Upper lobe of right lung (tissue), 1 donor: ENCODE measurements around the gene NPC2. TPM values are rescaled to one million over a fixed set of nuclear protein-coding genes. Genes with fewer than 3 reads are reported as not detected.
A peak's percentile ranks its signal among the peaks of the same experiment; 100 is the strongest.

Experiments used
- ATAC-seq: fragments of 200-7000 bp; cut with Tn5 transposase; one replicate; pipeline ENCODE4 v1.9.1; 2020; ENCODE audit warnings: mild to moderate bottlenecking, moderate library complexity
- DNase-seq: peaks from one replicate; pipeline ENCODE4 v3.0.0-alpha.2; 2020
- H3K27ac ChIP-seq: fragments of 200-600 bp; one replicate; pipeline ENCODE4 v1.8.0; 2022
- H3K27me3 ChIP-seq: fragments of 200-600 bp; one replicate; pipeline ENCODE4 v1.8.0; 2022; ENCODE audit warnings: mild to moderate bottlenecking
- H3K36me3 ChIP-seq: fragments of 200-600 bp; one replicate; pipeline ENCODE4 v1.8.0; 2022
- H3K4me1 ChIP-seq: fragments of 200-600 bp; one replicate; pipeline ENCODE4 v1.8.0; 2022
- H3K4me3 ChIP-seq: fragments of 200-600 bp; one replicate; pipeline ENCODE4 v1.8.0; 2022; ENCODE audit warnings: mild to moderate bottlenecking
- H3K9me3 ChIP-seq: fragments of 200-600 bp; one replicate; pipeline ENCODE4 v1.8.0; 2022
- intact Hi-C: fragments of 100-400 bp; cut with DNase I; formaldehyde crosslinking; loops from one replicate; pipeline ENCODE4 v1.11.0; 2022
- total RNA-seq: library from RNA; stranded (reverse); fragmentation: NEBNext Ultra II Directional; extraction: Animal tissue kit (Norgen Biotek cat#: 25700); gene quantifications from one replicate; pipeline ENCODE4 v1.2.1, GENCODE V29; 2021
- TF ChIP-seq, protein P1 (sequence below): fragments of 200-600 bp; IDR thresholded peaks from one replicate; pipeline ENCODE4 v1.8.0; 2022; ENCODE audit warnings: antibody characterized with exemption
- donor health status: DM: no; HTN: yes; CAD: no; lungs with severe emphysema.

NPC2 gene
- total RNA-seq, 1 donor from 2014 or later = 849 TPM

DNA sequence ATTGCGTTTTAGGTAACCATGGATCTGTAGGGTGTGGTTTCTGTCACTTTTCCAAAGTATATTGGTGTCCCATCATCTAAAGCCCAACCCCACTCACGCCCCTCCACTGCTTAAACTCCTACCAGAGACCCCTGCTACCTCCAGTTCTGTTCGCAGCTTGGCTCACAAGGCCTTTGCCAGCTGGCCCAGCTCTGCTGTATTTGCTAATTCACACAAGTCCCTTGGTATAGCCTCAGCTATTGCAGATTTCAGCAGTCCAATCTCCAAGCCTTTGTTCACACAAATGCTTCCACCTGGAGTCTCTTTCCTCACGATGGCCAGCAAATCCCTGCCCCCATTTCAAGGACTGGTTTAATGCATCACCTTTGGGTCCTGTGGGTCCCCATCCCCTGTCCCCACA lies 24.6 kb upstream of the NPC2 start:
- intact Hi-C loops = no loop called here
- no peaks in the 10 kb centered on the region for H3K36me3 ChIP-seq
- no peaks in the 10 kb centered on the region for H3K9me3 ChIP-seq
- H3K4me1 ChIP-seq = peaks cover 15% of the 10 kb centered on the region
- no peaks in the 10 kb centered on the region for H3K27me3 ChIP-seq
- H3K27ac ChIP-seq = no peak overlapping the region
- DNase-seq (peak; percentile 27), ATAC-seq (no peak)
- H3K4me3 ChIP-seq = no peak overlapping the region
- TF ChIP-seq, protein P1, sequence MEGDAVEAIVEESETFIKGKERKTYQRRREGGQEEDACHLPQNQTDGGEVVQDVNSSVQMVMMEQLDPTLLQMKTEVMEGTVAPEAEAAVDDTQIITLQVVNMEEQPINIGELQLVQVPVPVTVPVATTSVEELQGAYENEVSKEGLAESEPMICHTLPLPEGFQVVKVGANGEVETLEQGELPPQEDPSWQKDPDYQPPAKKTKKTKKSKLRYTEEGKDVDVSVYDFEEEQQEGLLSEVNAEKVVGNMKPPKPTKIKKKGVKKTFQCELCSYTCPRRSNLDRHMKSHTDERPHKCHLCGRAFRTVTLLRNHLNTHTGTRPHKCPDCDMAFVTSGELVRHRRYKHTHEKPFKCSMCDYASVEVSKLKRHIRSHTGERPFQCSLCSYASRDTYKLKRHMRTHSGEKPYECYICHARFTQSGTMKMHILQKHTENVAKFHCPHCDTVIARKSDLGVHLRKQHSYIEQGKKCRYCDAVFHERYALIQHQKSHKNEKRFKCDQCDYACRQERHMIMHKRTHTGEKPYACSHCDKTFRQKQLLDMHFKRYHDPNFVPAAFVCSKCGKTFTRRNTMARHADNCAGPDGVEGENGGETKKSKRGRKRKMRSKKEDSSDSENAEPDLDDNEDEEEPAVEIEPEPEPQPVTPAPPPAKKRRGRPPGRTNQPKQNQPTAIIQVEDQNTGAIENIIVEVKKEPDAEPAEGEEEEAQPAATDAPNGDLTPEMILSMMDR = no peak

DNA sequence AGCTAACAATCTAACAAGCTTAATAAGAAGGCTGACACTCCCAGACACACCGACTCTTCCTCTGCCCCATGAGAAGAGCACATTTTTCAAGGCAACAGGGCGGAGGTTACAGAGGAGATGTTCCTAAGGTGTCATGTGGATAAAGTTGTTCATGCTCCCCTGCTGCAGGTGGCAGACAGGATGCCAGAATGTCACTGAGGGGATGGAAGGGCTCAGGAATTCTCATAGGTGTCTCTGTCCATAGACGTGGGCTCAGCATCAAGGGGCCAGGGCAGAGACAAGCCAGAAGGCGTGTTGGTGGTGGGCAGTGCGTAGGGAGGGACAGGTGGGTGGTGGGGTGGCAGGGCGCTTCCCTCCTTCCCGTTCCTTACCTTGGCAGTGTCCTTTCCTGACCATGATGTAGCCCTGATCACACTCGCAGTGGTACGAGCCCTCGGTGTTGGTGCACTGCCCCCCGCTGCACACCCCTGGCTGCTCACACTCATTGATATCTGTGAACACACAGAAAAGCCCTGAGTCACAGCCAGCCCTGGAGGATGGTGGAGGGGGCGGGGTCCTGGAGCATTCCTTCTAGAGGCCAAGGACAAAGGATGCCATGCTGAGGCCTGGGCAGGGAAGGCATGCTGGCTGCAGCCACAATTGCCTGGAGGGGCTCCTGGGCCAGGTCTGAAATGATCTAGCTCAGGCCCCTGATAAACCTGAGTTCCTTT lies 23.5 kb upstream of the NPC2 start:
- DNase-seq (peak; percentile 59), ATAC-seq (no peak)
- no peaks in the 10 kb centered on the region for H3K27me3 ChIP-seq
- H3K4me3 ChIP-seq = no peak overlapping the region
- no peaks in the 10 kb centered on the region for H3K36me3 ChIP-seq
- no peaks in the 10 kb centered on the region for H3K9me3 ChIP-seq
- H3K27ac ChIP-seq = no peak overlapping the region
- peaks cover 15% of the 10 kb centered on the region for H3K4me1 ChIP-seq
- TF ChIP-seq, protein P1 = no peak
- intact Hi-C loops = no loop called here

DNA sequence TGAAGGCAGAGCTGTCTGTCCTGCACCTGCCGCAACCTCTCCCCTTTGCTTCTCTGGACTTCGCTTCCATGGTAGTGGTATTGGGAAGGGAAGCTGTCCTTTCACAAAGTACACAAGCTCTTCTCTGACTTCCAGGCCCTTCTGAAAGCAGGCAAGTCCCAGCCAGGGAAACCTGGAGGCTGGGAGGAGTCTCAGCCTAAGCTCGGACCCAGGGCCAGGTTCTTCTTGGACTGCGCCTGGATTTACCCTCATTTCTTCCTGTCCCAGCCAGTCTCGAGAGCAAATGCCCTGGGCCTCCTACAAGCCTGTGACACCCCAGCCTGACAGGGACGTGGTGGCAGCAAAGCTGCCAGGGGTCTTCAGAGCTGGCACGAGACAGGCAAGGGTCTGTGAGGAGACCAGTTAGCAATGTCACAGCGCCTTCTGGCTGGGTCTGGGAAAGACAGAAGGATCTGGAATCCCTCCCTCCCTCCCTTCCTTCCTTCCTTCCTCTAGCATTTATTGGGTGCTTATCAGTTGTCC lies 22.8 kb upstream of the NPC2 start:
- intact Hi-C loops = no loop called here
- DNase-seq = peak; percentile 45

DNA sequence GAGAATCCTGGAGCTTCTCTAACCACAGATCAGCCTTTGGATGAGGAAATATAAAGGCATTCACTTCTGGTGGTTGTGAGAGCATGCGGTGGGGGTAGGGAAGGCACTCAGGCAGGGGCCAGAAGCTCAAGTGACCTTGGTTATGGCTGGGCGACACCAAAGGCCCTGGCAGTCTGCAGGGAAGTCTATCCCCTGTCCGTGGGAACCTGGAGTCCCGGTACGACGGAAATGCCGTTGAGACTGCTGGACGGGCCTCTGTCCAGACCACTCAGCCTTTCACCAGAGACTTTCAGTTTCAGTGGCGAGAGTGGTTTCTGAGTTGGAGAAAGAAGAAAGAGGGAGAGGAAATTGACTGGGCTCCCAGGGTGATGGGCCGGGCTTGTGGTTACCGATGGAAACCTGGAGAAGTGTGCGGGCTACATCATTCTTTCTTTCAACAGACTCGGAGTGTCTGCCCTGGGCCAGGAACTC lies 21.4 kb upstream of the NPC2 start:
- ATAC-seq (peak; percentile 80), DNase-seq (peak; percentile 84)
- H3K36me3 ChIP-seq = no peaks in the 10 kb centered on the region
- H3K27ac ChIP-seq = peak overlapping the region; percentile 59
- H3K4me1 ChIP-seq = peaks cover 15% of the 10 kb centered on the region
- intact Hi-C loops = no loop called here
- H3K27me3 ChIP-seq = no peaks in the 10 kb centered on the region
- TF ChIP-seq, protein P1 = no peak
- H3K4me3 ChIP-seq = peak overlapping the region; percentile 17
- H3K9me3 ChIP-seq = no peaks in the 10 kb centered on the region

More for the DNA sequence above, 22.8 kb upstream of the NPC2 start:
- Histone ChIP-seq H3K27ac (no peak overlapping the region), H3K36me3 (no peaks in the 10 kb centered on the region), H3K27me3 (no peaks in the 10 kb centered on the region), H3K9me3 (no peaks in the 10 kb centered on the region), H3K4me3 (no peak overlapping the region), H3K4me1 (peaks cover 15% of the 10 kb centered on the region)
- no peak for ATAC-seq
- TF ChIP-seq, protein P1 = no peak

DNA sequence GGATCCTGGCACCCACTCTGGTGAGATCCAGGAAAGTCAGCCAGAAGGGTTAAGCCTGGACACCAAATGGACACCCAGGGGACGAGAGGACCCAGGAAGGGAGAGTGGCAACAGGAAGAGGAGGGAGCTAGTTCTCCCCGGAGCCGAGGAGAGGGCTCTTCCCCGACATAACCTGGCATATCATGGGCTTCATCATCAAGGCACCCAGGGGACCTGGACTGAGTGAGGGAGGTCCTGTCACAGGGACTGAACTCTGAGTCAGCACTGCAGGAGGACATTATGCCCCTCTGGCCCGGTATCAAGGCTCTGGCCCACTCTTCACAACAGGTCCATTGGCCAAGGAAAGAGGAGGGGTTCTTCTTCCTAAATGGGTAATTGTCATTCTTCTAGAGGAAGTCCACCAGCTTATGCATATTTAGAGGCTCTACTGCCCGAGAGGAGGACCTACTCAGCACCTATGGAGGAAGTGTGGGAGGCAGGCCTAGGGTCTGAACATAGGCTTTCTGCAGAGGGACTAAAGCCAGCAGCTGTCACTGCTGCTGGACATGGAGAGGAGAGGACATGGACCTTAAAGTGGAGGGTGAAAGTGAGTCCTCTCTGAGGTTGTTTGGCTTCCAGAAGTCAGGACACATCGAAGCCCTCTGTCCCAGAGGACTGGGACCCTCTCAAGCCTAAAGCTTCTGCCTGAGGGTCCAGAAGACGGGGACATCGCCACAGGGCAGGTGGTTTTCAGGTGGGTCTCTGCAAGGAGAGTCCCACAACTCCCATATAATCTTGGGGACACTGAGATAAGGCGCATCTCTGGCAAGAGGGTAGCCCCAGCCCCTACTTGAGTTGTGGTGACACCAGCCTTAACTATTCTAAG lies 19.1 kb upstream of the NPC2 start:
- TF ChIP-seq, protein P1 = no peak
- peak; percentile 22 for DNase-seq
- Histone ChIP-seq H3K27me3 (no peaks in the 10 kb centered on the region), H3K36me3 (peaks cover 10% of the 10 kb centered on the region), H3K27ac (peak overlapping the region; percentile 0), H3K9me3 (no peaks in the 10 kb centered on the region), H3K4me1 (peaks cover 15% of the 10 kb centered on the region), H3K4me3 (no peak overlapping the region)
- intact Hi-C loops = no loop called here
- no peak for ATAC-seq
